ENCODE data around the gene RBMY1A1.
"Not testable (repeated sequence)": the region's sequence is repeated elsewhere in the genome, so short reads cannot be mapped to it uniquely, and the experiment has no call there.

- TF ChIP-seq CTCF (conservative IDR thresholded peaks at IDR 0.05); EZH2 (IDR thresholded peaks at IDR 0.05; ENCODE audit: low read depth): not testable (repeated sequence)
Measured at GRCh38 chrY:21596287-21596686, 61.6 kb downstream of the RBMY1A1 start.

All from PC-9 (cell line).